ENCODE measurements around the gene ACAD10. TPM values are rescaled to one million over a fixed set of nuclear protein-coding genes. Genes with fewer than 3 reads are reported as not detected.
"Not testable (repeated sequence)": the region's sequence is repeated elsewhere in the genome, so short reads cannot be mapped to it uniquely, and the experiment has no call there.

Gene ACAD10
- total and polyA plus RNA-seq, 12 donors: 14.7 to 65.5 (median 40.7) TPM

DNA sequence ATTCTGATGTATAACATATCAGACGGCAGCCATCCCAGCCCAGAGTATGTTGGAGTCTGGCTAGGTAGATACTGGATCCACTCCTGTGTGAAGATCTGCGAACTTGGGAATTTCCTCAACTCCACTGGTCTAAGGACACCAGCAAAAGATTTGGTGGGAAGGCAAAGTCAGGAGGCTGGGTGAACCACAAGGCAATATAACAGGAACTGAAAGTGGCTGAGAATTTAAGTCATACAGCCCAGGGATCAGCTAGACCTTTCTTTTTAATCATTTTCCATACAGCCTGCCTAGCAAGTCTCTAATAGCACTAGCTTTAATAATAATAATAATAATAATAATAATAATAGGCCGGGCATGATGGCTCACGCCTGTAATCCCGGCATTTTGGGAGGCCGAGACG, 34.9 kb upstream of the ACAD10 start:
- WGBS, 4 donors: 86 to 97% (median 95%) methylated on average over 7 of the region's 7 CpGs
- Histone ChIP-seq H3K27me3 (no peaks in the 10 kb centered on the region), H3K4me3 (no peak overlapping the region), H3K36me3 (replicated peaks in 1 of 2) (peaks cover 0 to 80% of the 10 kb centered on the region in 2 donors), H3K27ac (no peak overlapping the region), H3K4me1 (replicated peaks in 1 of 2) (no peaks in the 10 kb centered on the region), H3K9me3 (replicated peaks in 1 of 3) (no peaks in the 10 kb centered on the region)
- intact Hi-C loops (cut with DNase I): no loop called here
- no peak for DNase-seq
- TF ChIP-seq, protein P1, sequence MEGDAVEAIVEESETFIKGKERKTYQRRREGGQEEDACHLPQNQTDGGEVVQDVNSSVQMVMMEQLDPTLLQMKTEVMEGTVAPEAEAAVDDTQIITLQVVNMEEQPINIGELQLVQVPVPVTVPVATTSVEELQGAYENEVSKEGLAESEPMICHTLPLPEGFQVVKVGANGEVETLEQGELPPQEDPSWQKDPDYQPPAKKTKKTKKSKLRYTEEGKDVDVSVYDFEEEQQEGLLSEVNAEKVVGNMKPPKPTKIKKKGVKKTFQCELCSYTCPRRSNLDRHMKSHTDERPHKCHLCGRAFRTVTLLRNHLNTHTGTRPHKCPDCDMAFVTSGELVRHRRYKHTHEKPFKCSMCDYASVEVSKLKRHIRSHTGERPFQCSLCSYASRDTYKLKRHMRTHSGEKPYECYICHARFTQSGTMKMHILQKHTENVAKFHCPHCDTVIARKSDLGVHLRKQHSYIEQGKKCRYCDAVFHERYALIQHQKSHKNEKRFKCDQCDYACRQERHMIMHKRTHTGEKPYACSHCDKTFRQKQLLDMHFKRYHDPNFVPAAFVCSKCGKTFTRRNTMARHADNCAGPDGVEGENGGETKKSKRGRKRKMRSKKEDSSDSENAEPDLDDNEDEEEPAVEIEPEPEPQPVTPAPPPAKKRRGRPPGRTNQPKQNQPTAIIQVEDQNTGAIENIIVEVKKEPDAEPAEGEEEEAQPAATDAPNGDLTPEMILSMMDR (IDR thresholded peaks at IDR 0.05): no peak
- no peak for TF ChIP-seq POLR2A (IDR thresholded peaks at IDR 0.05)

DNA sequence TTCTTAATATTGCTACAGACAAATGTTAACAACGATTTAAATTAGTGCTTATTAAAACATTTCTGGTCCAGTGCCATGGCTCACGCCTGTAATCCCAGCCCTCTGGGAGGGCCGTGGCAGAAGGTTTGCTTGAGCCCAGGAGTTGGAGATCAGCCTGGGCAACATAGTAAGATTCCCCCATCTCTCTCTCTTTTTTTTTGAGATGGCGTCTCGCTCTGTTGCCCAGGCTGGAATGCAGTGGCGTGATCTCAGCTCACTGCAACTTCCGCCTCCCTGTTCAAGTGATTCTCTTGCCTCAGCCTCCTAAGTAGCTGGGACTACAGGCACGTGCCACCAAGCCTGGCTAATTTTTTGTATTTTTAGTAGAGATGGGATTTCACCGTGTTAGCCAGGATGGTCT, 33.3 kb upstream of the ACAD10 start:
- intact Hi-C loops (cut with DNase I); H3K27ac ChIP-seq; H3K9me3 ChIP-seq (replicated peaks in 1 of 3); H3K27me3 ChIP-seq; H3K4me3 ChIP-seq; DNase-seq; H3K4me1 ChIP-seq (replicated peaks in 1 of 2): not testable (repeated sequence)
- WGBS, 4 donors: 88 to 95% (median 92%) methylated on average over 9 of the region's 9 CpGs
- H3K36me3 ChIP-seq (replicated peaks in 1 of 2): peaks cover 0 to 82% of the 10 kb centered on the region in 2 donors

DNA sequence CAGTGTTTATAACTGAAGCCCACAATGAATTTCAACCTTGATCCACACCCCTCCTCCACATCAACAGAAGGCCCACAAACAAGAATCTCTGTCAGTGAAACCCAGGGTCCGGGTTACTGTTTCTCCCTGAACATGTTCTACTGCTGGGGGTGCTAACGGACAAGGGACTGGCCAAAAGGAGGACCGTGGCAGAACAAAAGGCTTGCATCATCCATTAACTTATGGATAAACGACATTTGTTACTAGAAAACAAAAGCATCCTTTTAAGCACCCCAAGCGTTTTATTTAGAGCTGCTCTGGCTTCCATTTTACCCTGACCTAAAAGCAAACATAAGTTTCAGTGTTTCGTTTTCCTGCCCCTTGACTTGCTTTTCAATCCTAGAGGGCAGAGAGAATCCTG, 32.3 kb upstream of the ACAD10 start:
- no peak for TF ChIP-seq POLR2A (IDR thresholded peaks at IDR 0.05)
- TF ChIP-seq, protein P1 (IDR thresholded peaks at IDR 0.05): no peak
- H3K36me3 ChIP-seq (replicated peaks in 1 of 2): peaks cover 0 to 87% of the 10 kb centered on the region in 2 donors
- intact Hi-C loops (cut with DNase I): no loop called here
- H3K4me3 ChIP-seq: no peak overlapping the region
- WGBS, 4 donors: 87 to 90% (median 89%) methylated on average over 6 of the region's 6 CpGs
- no peaks in the 10 kb centered on the region for H3K27me3 ChIP-seq
- no peak overlapping the region for H3K27ac ChIP-seq
- H3K4me1 ChIP-seq (replicated peaks in 1 of 2): no peaks in the 10 kb centered on the region
- no peak for DNase-seq
- no peaks in the 10 kb centered on the region for H3K9me3 ChIP-seq (replicated peaks in 1 of 3)

DNA sequence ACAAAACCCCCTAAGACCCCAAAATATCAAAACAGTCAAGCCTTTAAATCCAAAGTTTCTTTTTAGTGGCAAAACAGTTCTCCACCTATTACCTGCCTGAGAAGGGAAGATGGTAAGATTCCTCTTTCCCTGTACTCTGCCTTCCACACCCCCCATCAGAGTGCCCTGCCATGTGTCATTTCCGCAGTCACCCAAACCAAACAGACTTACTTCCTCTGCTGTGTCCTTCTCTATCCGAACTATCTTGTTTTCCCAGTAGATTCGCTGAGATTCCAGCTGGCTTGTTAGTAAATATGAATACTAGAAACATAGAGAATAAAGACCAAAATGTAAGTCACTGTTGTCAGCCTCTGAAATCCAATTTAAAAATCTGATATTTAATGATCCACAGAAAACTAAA, 30.5 kb upstream of the ACAD10 start:
- Histone ChIP-seq H3K27me3 (no peaks in the 10 kb centered on the region), H3K27ac (no peak overlapping the region), H3K36me3 (replicated peaks in 1 of 2) (peaks cover 0 to 90% of the 10 kb centered on the region in 2 donors), H3K9me3 (replicated peaks in 1 of 3) (no peaks in the 10 kb centered on the region), H3K4me3 (no peak overlapping the region), H3K4me1 (replicated peaks in 1 of 2) (no peaks in the 10 kb centered on the region)
- WGBS, 4 donors: 91 to 98% (median 92%) methylated on average over 3 of the region's 3 CpGs
- DNase-seq: no peak
- TF ChIP-seq, protein P1 (IDR thresholded peaks at IDR 0.05): no peak
- no peak for TF ChIP-seq POLR2A (IDR thresholded peaks at IDR 0.05)
- intact Hi-C loops (cut with DNase I): no loop called here

DNA sequence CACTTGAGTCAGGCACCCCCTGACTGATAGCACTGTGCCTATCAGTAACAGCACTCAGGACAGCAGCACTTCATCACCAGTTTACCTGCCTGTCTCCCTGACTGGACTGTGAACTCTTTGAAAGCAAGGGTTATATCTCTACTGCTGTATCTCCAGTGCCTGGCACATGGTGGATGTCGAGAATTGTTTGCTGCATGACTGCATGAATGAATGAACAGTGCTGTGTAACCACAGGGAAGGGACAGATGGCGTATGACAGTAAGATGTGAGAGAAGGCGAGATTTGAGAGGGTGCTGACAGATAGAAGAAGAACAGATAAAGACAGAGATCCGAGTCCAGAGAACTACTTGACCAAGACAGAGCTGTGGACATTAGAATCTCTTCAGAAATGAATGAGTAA, 29.8 kb upstream of the ACAD10 start:
- Histone ChIP-seq H3K4me1 (replicated peaks in 1 of 2) (no peaks in the 10 kb centered on the region), H3K27me3 (no peaks in the 10 kb centered on the region), H3K4me3 (no peak overlapping the region), H3K36me3 (replicated peaks in 1 of 2) (peaks cover 0 to 85% of the 10 kb centered on the region in 2 donors), H3K27ac (no peak overlapping the region), H3K9me3 (replicated peaks in 1 of 3) (no peaks in the 10 kb centered on the region)
- no peak for TF ChIP-seq POLR2A (IDR thresholded peaks at IDR 0.05)
- TF ChIP-seq, protein P1 (IDR thresholded peaks at IDR 0.05): no peak
- WGBS, 4 donors: 90 to 93% (median 92%) methylated on average over 4 of the region's 4 CpGs
- no peak for DNase-seq
- intact Hi-C loops (cut with DNase I): no loop called here

Measured in adrenal gland (tissue), 12 donors.